NCI-H2029 treated with DMSO at 0.1 percent for 48 hours (cell line): Measurements from ENCODE around the gene INPP5A.
"Not testable (repeated sequence)": the region's sequence is repeated elsewhere in the genome, so short reads cannot be mapped to it uniquely, and the experiment has no call there.

Source experiments
- DNase-seq: peaks from one replicate; lab custom pipeline; 2025; lab: John Stamatoyannopoulos, UW

The INPP5A gene

DNA sequence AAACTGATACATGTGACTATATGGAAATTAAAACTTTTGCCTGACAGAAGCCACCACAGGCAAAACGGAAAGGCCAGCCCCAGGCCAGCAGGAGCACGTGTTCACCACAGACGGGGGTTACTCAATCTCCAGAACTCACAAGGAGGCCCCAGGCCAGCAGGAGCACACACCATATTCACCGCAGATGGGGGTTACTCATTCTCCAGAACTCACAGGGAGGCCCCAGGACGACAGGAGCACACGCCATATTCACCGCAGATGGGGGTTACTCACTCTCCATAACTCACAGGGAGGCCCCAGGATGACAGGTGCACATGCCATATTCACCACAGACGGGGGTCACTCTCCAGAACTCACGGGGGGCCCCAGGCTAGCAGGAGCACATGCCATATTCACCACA lies 186.9 kb downstream of the INPP5A start:
- no peak for DNase-seq

DNA sequence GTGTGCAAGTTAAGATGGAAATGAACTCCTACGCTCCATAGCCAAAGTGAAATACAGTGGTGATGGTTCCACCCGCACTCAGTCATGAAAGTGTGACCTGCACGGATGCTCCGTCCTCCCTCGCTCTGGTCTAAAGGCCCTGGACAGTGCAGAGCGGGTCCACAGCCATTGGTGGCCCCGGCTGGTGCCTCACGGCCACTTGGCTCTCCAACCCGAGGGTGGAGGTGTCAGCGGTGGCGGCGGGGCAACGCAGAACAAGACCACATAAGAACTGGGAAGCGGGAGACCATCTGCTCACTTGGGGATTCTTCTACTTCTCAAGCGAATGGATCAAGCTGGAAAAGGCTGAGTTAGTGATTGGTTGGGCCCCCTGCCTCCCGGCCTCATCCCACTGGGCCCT lies 187.6 kb downstream of the INPP5A start:
- no peak for DNase-seq

DNA sequence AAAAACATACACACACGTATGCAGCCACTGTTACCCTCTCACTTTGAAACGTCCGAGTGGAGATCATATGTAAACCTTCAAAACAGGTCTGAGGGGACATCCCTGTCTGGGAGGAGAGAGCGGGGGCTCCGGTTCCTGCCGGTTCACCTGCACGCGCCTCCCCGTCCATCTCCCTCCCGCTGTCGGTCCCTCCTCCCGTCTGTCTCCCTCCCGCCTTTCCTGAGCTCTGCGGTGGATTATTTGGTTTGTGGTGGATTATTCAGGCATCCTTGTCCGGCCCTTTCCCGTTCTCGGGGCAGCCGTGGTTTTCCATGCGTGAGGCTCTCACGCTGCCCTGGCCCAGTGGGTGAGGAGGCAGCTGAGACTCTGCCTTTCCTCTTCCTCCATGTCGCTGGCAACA lies 188.6 kb downstream of the INPP5A start:
- no peak for DNase-seq

DNA sequence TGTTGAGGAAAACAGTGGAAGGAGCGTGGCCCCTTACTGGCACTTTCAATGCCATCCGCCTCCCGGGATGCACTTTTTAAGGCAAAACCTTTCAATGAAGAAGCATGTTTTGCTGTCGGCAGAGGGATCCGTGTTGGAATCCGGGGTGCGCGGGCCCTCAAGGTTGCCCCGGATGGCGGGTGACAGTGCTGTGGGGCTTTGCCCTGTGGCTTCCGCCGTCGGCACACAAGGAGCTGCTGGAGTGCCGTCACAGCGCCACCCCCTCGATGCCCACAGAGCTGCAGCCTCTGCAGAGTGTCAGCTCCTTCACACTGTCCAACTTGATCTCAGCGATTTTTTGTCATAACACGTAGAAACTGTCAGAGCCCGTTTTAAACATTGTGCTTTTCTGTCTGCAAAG lies 189.4 kb downstream of the INPP5A start:
- DNase-seq, result no peak

DNA sequence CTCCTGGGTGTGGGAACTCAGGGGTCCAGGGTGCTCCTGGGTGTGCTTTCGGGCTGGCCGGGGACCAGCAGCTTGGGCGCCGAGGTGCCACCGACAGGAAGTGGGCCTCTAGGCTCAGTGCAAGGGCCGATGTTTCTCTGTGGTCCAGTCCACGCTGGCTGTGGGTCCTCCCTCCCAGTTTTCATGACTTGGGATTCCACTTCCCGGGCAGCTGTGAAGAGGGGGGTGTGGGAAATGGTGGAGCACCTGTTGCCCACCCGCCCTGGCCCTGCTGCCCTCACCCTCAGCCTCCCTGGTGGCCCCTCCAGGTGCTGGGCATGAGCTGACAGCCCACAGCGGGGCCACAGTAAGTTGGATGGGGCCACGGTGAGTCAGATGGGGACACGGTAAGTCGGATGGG lies 189.8 kb downstream of the INPP5A start:
- DNase-seq, result no peak

DNA sequence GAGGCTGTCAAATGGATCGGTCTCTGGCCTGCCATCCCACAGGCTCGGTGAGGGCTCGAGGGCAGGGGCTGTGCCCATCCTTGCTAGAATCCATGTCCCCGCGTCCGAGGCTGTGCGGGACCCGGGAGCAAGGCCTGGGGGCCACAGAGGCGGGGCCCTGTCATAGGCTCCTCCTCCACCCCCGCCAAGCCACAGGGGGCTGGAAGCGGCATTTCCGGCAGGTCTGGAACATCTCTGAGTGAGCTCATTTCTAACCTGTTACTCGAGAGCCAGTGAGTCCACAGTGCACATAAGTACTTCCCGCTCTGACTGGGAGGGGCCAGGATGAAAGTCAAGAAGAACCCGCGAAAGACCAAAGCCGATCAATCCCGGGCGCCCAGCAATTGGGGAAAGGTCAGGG lies 190.7 kb downstream of the INPP5A start:
- no peak for DNase-seq

DNA sequence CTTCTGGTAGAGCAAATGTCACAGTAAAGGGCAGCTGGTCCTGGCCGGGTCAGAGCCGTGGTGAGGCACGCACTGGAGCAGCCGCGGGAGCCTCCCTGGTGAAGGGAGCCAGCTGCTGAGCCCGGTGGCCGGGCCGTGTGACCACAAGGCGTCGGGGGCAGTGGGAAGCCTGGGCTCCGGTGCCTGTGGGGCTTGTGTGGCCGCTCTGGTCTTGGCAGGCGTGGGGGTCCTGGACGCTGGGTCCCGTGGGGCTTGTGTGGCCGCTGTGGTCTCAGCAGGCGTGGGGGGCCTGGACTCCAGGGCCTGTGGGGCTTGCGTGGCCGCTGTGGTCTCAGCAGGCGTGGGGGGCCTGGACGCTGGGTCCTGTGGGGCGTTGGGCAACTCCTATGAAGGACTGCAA lies 191.2 kb downstream of the INPP5A start:
- no peak for DNase-seq

DNA sequence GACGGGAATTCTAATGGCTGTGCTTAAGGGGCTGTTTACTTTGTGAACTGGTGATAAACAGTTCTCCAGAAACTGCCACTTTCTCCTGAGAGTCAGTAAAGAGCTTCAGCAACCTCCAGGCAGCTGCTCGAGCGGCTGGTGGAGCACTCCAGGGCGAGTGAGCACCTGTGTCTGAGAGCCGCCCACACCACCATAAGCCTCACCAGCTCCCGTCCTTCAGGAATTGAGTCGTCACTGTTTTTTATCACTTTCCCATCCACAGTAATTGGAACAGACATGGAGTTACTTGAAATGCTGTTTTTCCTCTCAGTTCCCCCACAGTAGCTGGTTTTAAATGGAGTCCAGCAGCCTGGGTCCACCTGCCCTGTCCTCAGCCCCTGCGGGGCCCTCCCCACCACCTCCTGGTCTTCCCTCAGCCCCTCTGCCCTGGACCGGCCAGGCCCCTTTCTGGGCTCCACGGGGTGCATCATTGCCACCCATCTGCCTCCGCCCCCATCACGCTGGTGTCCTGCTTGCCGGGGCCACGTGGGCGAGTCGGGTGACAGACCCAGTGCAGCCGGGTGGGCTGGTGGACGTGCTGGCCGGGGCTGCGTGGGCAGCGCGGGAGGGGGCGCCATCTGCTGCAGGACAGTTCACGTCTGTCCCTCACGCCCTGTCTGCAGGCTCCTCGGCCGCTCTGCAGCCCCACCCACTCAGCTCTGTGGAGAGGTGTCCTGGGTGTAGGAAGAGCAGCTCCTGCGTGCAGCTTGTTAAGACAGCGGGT lies 192.4 kb downstream of the INPP5A start:
- no peak for DNase-seq

DNA sequence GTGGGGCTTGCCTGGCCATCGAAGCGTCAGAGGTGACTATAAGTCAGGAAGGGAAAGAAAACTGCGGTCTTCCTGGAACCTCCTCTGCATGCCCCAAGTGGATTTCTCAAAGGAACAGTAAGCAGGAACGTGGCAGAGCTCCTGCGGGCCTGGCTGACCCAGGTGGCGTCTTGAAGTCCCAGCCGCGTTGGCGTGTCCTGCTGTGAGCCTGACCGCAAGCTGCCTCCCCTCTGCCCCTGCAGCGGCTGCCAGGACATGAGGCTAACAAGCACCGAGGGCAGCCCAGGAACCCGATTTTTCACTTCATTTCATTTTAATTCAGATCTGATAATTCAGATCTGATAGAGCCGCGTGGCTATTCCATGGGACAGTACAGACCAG lies 193.0 kb downstream of the INPP5A start:
- DNase-seq, result no peak

DNA sequence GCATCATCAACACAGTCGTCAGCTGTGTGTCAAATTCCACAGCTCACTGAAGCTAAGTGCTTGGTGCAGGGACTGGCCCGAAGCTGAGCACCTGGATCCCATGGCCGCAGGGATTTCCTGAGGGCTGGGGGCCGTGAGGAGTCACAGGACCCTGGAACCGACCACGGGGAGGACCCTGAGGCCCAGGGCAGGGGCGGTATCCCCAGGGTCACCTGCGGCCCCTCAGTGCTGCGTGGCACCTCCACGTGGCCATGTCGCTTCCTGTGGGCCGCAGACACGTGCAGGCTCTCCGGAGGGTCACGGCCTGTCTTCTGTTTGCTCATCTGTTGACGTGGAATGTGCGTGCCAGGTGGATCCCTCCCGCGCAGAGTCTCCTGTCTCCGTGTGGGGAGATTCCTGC lies 194.9 kb downstream of the INPP5A start:
- DNase-seq, result no peak

DNA sequence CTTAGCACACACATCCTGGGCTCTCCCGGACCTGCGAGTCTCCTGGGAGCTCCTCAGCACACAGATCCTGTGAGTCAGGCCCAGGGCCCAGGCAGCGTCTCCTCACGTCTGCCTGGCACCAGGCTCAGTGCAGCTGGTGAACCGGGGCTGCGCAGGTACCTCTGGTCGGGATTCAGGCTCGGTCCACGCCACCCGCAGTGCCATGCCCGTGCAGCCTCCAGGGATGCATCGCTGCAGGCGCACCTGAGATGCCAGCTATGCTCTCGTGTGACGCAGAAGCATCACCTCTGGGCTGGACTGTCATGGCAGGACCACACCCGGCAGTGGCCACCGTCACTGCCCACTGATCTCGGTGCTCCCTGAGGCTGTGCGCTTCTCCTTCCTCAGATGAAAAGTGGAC lies 196.3 kb downstream of the INPP5A start:
- no peak for DNase-seq

DNA sequence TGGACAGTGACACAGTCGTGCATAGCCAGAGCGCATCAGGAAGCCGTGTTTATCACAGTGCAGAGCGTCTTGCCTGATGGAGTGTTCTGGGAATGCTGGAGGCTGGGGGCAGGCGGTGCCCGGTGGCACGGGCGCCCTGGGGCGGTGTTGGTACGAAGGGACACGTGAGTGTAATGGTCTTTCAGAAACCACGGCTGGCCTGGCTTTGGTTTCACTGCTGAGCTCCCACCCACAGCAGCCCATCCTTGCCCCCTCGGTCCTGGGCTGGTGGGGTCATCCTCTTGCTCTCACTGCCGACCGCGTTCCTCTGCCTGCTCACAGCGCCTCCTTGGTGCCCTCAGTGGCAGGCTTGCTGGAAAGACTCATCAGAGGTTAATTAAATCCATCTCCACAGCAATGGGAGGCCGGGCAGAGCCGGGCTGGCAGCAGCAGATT lies 197.8 kb downstream of the INPP5A start:
- DNase-seq, result no peak

DNA sequence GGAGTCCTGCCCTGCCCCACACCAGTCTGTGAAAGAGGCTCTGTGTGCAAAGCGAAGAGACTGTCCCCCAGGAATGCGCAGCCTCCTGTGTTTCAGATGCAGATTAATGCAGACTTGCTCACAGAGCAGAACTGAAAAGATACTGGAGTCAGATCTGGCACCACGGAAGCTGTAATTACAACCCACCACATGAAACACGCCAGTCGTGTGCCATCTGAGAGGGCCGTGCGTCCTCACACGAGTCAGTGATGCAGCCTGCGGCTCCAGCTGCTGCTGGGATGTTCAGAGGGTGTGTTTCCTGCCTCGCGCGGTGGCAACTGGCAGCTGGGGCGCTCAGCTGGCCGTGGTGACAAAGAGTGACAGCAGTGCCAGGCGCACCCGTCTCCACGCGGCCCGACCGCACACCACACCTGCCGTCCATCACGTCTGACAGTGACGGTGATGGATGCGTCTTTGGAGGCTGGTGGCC lies 198.4 kb downstream of the INPP5A start:
- DNase-seq, result no peak

DNA sequence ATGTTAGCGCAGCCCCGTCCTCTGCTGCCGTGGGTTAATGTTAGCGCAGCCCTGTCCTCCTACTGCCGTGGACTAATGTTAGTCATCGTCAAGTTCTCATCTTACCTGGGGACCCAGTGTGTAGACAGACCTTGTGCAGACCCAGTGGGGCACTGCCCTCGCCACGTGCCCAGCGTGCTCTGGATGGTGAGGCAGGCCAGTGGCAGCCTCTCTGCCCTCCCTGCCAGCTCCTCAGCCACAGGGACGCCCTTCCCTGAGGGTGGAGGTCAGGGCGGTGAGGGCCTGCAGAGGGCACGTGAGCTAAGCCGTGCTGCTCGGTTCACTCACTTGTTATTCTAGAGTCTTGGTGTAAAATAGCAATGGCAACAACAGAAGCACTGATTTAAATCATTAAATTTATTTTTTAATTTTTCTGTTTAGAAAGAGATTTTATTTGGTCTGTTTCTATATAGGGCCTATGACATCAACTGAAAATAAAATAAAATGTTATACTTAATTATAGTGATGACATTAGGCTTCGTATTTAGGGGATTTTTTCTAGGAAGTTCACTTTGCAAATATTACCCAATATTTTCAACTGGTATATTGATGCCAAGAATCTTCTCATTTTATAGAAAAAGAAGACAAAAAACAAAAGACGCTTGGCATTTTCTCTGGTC lies 199.9 kb downstream of the INPP5A start:
- no peak for DNase-seq

DNA sequence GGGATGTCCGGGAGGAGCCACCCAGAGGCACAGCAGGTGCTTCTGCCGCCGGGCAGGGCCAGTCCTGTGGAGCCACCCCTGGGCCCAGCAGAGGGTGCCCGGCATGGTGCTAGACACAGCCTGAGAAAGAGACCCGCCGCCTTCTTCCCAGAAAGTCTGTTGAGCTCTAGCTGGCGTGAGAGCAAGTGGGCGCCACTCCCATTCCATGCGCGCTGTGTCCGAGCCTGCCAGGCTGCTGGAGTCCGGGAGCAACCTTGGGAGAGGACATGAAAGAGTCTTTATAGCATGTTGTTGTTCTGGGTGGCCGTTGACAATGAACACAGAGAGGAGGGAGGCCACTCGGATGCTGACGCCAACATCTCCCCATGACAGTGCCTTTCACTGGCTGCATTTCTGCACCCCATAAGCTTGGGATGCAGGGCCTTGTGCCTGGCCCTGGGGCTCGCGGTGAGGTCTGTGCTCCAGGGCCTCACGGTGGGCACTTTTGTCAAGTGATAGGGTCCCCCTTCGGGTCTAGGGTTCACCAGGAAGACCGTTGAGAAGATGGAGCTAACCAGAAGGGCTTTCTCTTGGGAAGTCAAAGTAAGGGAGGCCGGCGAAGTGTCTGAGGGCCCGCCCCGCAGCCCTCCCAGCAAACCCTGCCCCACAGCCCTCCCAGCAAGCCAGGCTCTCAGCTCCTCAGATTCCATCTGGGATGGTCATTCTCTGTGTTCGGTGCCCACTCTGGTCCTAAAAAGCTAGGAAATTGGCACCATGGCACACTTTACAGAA lies 201.1 kb downstream of the INPP5A start:
- no peak for DNase-seq

DNA sequence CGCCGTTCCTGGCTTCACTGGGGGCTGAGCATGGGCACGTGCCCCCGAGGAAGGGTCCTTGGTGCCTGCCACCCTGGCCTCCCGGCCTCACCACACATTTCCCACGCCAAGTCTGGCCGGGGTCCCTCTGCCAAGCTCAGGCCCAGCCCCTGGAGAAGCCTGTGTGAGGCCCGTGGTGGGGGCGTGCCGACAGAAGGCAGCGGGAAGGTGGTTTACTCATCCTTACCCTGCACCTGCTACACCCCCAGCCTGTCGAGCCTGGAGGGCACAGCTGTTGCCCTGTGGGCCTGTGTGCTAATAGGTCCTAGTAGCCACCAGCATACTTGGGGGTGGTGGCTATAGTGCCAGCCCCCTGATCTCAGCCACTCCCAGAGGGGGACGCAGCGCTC lies 201.6 kb downstream of the INPP5A start:
- DNase-seq, result no peak

DNA sequence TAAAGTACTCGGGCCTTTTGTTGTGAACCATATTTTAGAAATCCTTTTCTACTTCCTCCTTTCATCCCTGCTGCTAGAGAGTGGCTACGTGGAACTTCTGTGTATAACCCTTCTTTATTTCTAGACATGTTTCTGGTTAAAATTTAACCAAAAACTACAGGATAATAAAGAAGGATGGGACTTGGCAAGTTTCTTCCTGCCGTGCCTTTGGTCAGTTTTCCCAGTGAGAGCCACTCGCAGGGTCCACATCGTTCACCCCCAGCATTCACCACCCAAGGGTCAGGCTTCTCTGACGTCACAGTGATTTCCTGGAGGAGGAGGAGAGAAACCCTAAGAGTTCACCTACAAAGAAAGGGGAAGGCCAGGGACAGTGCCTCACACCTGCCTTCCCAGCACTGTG lies 203.0 kb downstream of the INPP5A start:
- DNase-seq, result no peak

DNA sequence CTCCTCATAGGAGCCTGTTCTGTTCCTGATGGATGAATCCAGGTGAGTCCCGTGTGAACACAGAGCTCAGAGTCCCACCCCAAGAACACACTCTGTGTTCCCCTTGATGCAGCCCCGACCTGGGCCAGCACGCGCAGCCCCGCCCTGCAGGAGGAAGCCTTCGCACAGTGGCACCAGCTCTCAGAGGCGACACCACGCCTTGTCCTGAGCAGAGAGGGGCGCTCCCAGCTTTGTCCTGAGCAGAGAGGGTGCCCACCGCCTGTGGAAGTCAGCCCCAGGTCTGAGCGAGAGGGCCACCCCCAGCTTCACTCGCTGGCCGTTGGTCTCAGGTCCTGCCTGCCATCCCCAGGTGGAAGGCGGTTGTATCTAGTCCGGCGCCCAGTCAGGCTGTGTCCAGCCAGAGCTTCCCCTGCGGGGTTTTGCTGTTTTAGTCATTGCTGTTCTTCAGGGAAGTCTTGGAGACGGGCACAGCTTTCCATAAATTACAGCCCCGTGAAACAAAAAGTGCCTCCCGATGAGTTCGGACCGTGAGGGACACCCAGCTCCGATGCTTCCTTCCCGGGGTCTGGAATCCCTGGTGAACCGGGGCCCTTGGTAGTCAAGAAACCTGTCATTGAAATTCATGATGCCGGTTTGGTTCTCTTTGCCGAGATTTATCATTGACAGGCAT lies 204.7 kb downstream of the INPP5A start:
- no peak for DNase-seq

DNA sequence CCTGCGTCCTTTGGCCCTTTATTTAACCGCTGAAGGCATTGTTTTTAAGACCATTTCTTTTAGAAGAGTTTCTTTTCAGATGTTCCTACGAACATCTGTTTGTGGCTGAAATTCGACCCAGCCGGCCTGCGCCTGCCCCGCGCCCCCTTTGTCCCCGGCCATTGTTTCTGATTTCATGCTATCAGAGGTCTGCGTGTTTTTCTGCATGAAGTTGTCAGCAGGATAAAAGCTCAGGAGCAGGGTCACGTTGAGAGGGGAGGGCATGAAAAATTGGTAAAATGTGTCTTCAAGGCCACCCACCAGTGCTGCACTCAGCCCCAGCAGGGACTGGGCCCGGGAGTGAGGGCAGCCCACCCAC lies 205.2 kb downstream of the INPP5A start:
- no peak for DNase-seq

DNA sequence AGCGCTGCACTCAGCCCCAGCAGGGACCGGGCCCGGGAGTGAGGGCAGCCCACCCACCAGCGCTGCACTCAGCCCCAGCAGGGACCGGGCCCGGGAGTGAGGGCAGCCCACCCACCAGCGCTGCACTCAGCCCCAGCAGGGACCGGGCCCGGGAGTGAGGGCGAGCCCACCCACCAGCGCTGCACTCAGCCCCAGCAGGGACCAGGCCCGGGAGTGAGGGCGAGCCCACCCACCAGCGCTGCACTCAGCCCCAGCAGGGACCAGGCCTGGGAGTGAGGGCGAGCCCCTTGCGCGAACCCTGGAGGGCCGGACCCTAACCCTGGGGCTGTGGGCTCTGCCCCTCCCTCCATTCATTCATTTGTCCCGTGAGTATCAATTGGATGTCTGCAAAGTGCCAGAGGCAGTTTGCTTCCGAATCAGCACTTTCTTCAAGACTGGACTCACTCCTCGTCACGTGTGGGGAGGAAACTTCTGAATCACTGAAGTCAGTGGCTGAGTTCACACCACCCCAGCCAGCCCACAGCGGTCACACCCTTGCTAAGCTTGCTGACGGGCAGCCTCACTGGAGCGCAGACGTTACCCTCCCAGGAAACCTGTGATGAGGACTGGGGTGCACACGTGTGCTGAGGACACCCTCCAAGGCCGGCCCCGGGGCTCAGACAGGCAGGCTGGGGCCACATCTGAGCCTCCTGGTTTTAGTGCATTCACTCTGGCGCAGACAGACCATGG lies 205.8 kb downstream of the INPP5A start:
- DNase-seq, result not testable (repeated sequence)

DNA sequence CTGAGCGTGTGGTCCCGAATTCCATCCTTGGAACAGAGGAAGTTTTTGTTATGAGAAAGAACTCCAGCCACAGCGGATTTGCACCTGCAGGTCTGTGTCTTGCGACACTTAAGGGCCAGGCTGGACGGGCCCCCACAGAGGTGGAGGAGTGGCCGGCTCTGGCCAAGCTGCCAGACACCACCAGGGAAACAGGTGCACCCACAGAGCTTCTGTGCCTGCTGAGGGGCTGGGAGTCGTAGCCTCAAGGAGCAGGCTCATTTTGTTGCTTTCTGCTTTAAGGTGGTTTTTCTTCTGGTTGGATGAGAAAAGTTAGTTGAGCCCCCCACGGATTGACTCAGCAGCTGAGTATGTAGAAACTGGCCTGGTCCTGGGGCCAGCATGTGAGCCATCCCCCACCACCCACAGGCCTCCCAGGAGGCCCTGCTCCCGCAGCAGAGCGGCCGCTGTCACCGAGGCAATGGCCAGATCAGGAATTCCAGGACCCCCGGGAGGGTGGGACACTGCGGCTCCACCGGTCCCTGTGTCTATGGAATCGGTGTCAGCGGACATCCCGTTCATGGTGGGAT lies 206.4 kb downstream of the INPP5A start:
- DNase-seq, result no peak

DNA sequence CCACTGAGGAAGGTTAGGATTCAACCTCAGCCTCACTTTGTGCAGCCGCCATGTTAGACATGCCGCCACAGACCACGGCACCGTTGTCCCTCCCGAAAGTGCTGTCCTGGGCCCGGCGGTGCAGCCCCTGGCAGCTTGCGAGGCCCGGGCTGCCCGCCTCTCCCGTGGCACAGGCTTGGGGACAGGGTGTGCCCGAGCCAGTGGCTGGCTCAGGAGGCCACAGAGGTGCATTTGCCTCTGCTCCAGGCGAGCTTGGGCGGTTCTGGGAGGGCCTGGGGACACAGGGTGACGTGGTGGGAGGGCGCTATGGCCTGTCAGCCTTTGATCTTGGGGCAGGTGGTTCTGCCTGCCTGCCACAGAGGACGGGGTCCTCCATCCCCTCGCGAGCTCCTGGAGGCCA lies 207.3 kb downstream of the INPP5A start:
- no peak for DNase-seq
